GM12878 (cell line): ENCODE results near the gene IFT81.

ENCODE experiments used
- BHLHE40 ChIP-seq, 2 experiments: fragments of 450-650 bp in 1 of 2; IDR thresholded peaks; 2 replicates each; pipeline ENCODE4 v1.6.1; 2011 to 2017; ENCODE audit warnings: low read depth in 2 of 2, borderline replicate concordance in 1 of 2, improper control_type of control experiment in 1 of 2, low read length in 1 of 2, mild to moderate bottlenecking in 1 of 2
- CTCF ChIP-seq, 3 experiments: IDR thresholded peaks in 2 of 3; conservative IDR thresholded peaks in 1 of 3; 2 replicates each; pipeline ENCODE4 v1.5.1; 2011; ENCODE audit warnings: low read depth in 3 of 3, low read length in 3 of 3, mild to moderate bottlenecking in 3 of 3, control low read depth in 2 of 3, moderate library complexity in 2 of 3, inconsistent platforms in 1 of 3, mixed read lengths in 1 of 3; ENCODE audit not compliant: control insufficient read depth in 2 of 3, insufficient read depth in 1 of 3; ENCODE audit errors: extremely low read depth in 1 of 3
- EP300 ChIP-seq, 2 experiments: fragments of 150-350 bp in 1 of 2; IDR thresholded peaks; 2 replicates each; pipeline ENCODE4 v1.6.1; 2011 to 2012; ENCODE audit warnings: low read depth in 2 of 2, low read length in 2 of 2, borderline replicate concordance in 1 of 2, improper control_type of control experiment in 1 of 2, inconsistent platforms in 1 of 2; ENCODE audit not compliant: control insufficient read depth in 1 of 2
- HDAC2 ChIP-seq: fragments of 200-600 bp; sonication (generic); IDR thresholded peaks from 2 replicates; pipeline ENCODE4 v1.6.1; 2017
- JUND ChIP-seq: IDR thresholded peaks from 2 replicates; pipeline ENCODE4 v1.6.1; 2012; ENCODE audit warnings: low read depth, mild to moderate bottlenecking, low read length, improper control_type of control experiment, moderate library complexity
- MAX ChIP-seq: IDR thresholded peaks from 2 replicates; pipeline ENCODE4 v1.6.1; 2012; ENCODE audit warnings: low read depth, low read length, improper control_type of control experiment
- POLR2A ChIP-seq: IDR thresholded peaks from 2 replicates; pipeline ENCODE4 v1.6.1; 2011; ENCODE audit warnings: low read depth, mild to moderate bottlenecking, low read length
- POLR2AphosphoS5 ChIP-seq: IDR thresholded peaks from 2 replicates; pipeline ENCODE4 v1.6.1; 2011; ENCODE audit warnings: mild to moderate bottlenecking, low read length, inconsistent platforms

GRCh38 chr12:110185626-110186025 is 61.5 kb downstream of the IFT81 start:
- TF ChIP-seq CTCF (IDR thresholded peaks at IDR 0.05 in 2 of 3, conservative IDR thresholded peaks at IDR 0.05 in 1 of 3; ENCODE audit: control insufficient read depth in 2 of 3, extremely low read depth in 1 of 3, insufficient read depth in 1 of 3, low read depth in 3 of 3, low read length in 3 of 3) (no peak), JUND (no peak), MAX (no peak), POLR2A (no peak), HDAC2 (no peak), EP300 (IDR thresholded peaks at IDR 0.05; ENCODE audit: borderline replicate concordance in 1 of 2, control insufficient read depth in 1 of 2, low read depth in 2 of 2, low read length in 2 of 2) (no peak), POLR2AphosphoS5 (no peak), BHLHE40 (IDR thresholded peaks at IDR 0.05; ENCODE audit: borderline replicate concordance in 1 of 2, low read depth in 2 of 2, low read length in 1 of 2) (no peak)
